OCI-LY3 (cell line): ENCODE data around the gene ATP8A2.

Experiments
- CTCF ChIP-seq: fragments of 200-600, 300-600 bp; sonication (generic); IDR thresholded peaks from 2 replicates; pipeline ENCODE4 v1.5.1; 2014; ENCODE audit warnings: antibody characterized with exemption, low read length, low read depth
- EZH2phosphoT487 ChIP-seq: fragments of 200-600 bp; shearing (Covaris generic); IDR thresholded peaks from 2 replicates; pipeline ENCODE4 v1.6.1; 2018; ENCODE audit warnings: antibody characterized with exemption, mixed run types, low read depth

- TF ChIP-seq CTCF = no peak
- TF ChIP-seq EZH2phosphoT487 = no peak
Observed at GRCh38 chr13:25733001-25733491, 361.3 kb downstream of the ATP8A2 start.
